ENCODE measurements around the gene FGFRL1.

The FGFRL1 gene, protein sequence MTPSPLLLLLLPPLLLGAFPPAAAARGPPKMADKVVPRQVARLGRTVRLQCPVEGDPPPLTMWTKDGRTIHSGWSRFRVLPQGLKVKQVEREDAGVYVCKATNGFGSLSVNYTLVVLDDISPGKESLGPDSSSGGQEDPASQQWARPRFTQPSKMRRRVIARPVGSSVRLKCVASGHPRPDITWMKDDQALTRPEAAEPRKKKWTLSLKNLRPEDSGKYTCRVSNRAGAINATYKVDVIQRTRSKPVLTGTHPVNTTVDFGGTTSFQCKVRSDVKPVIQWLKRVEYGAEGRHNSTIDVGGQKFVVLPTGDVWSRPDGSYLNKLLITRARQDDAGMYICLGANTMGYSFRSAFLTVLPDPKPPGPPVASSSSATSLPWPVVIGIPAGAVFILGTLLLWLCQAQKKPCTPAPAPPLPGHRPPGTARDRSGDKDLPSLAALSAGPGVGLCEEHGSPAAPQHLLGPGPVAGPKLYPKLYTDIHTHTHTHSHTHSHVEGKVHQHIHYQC

DNA sequence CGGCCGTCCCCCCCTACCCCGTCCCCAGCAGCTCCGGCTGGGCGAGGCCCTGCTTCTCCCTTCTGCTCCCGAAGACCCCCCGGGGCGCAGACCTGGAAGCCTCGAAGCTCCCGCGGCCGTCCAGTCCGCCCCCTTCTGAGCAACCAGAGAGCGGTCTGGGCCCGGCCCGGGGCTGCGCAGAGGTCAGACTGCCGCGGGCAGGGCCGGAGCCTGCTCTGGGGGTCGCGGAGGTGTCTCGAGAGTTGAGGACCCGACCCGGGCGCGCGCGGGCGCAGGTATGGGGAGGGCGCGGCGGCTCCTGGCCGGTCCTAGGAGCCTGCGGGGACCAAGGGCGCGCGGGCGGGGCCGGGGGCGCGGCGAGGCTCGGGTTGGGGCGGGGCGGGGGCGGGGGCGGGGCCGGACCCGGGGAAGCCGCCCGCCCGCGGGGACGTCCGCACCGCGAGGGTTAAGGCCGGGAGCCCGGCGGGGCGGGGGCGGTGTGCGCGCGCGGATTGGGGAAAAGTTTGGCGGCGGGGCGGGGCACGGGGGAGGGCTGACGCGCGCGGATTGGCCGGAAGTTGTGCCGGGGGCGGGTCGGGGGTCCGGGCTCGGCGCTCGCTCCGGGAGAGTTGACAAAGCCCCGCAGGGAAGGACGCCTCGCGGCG lies at the start of gene FGFRL1:
FGFRL1 (plus strand) TSS at position 605 of the 644 bp plus-strand sequence. CDS start 860 bp downstream, outside the sequence.
- DNase-seq (ENCODE audit: low read depth): peak; percentile 76

- DNase-seq (ENCODE audit: low read depth): no peak
Measured at GRCh38 chr4:962231-963208, 48.9 kb upstream of the FGFRL1 start.

DNA sequence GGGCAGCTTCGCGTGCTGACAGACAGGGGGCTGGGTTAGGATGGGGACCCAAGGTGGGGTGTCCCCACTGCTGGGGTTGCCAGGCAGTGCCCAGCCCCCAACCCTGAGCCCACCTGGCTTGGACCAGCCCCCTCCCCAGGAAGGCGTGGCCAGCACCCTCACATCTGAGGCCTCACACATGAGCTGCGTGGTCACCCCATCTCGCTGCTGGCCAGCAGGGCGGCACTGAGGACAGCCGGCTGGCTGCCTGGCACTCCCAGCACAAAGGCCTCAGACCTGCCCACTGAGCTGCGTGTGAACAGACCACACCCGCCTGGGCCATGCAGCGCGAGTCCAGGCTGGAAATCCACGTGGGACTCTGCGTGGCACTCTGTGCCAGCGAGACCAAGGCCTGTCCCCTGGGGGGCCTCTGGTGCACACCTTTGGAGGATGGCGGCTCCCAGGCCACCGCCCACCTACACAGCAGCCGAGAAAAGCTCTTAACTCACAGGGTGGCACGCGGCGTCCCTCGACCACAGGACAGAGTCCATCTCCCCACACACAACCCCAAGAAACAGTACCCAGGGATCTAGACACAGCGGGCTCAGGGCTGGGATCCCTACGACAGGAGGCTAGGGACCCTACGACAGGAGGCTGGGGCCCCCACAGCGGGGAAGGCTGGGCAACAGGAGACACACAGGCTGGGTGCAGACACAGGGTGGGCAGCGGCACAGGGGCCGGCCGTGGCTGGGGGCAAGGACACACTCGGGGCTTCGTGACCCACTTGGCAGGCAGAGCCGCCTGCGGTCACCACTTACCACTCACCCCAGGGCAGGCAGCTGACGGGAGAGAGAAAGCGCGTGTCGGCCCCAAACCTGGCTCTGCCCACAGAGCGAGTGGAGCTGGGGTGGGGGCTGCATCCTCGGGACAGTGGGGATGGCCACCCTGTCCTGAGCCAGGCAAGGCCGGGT lies 47.9 kb upstream of the FGFRL1 start:
- DNase-seq (ENCODE audit: low read depth): no peak

DNA sequence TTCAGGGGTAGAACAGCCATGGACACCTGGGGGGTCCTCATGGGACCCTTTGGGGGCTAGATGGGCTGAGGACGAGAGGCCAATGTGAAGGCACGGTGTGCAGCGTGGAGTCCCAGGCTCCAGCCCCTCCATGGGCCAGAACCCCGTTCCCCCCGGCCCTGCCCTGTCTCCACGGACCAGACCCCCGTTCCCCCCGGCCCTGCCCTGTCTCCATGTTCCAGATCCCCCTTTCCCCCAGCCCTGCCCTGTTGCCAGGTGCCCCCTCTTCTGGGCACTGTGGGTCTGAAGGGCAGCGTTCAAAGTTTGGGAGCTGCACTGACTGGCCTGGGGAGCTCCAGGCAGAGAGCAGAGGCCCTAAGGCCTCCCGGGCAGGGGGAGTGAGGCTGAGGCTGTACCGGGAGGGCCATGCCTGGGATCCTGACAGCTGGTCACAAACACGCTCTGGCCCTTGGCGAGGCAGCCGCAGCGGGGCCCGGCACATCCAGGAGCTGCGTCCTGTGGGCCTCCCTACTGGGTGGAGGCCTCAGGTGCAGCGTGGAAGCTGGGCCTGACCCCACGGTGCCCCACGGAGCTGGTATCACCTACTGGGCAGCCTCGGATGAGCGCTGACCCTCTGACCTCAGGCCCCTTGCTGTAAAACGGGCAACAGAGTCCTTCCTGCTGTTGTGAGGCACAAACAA lies 46.9 kb upstream of the FGFRL1 start:
- DNase-seq (ENCODE audit: low read depth): no peak

GRCh38 chr4:965048-965765 lies 46.2 kb upstream of the FGFRL1 start:
- no peak for DNase-seq (ENCODE audit: low read depth)

DNA sequence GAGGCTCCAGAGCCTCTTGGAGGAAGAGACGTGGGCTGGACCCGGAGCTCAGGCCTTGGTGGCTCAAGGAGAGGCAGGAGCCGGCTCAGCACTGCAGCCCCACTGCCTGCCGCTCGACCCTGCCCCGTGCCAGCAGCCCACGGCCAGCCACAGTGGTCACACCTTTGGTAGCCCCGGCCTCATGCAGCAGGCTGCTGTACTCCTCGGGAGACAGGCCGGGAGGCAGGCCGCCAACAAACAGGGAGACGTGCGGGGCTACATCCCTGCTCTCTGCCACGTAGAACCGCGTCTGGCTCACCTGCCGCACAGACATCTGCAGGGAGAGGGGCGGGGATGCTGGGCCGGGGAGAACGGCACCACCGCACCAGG lies 45.7 kb upstream of the FGFRL1 start:
- no peak for DNase-seq (ENCODE audit: low read depth)

GRCh38 chr4:966266-967112 lies 44.9 kb upstream of the FGFRL1 start:
- DNase-seq (ENCODE audit: low read depth): no peak

DNA sequence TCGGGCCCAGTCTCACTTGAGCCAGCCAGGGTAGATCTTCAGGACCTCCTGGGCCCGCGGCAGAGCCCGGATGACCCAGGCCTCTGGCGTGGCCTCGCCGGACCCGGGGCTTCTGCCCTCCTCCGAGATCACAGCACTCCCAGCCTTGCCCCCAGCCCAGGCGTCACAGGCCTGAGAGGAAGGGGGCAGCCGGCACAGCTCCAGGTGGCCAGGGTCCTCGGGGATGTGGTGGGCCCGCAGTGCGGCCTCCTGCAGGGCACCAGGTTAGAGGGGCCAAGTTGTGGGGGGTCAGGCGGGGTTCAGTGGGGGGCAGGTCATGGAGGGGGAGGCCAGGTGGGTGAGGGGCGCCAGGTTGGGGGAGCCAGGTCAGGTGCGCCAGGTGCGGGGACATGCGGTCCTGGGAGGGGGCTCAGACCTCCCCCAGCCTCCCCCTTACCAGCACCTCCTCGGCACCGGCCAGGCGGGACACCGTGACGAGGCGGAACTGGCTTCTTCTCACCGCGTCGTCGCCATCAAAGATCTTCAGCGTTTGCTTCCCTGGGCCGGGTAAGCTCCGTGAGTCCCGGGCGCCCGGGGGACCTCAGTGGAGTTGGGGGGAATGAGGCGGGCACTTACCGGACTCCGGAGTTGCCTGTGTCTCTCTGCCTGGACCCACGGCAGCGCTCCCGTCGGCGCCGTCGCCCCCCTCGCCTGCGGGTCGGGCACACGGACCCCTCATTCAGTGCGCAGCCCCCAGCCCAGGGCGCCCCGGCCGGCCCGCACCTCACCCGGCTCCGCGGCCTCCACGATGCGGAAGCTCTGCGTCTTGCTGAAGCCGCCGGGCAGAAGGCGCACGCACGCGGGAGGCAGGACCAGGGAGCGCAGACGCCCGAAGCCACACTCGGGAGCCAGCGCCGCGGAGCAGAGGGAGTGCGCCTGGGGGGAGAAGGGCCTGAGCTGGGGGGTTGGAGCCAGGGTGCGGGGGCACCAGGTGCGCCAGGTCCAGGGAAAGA lies 44.0 kb upstream of the FGFRL1 start:
- peak; percentile 8 for DNase-seq (ENCODE audit: low read depth)

DNA sequence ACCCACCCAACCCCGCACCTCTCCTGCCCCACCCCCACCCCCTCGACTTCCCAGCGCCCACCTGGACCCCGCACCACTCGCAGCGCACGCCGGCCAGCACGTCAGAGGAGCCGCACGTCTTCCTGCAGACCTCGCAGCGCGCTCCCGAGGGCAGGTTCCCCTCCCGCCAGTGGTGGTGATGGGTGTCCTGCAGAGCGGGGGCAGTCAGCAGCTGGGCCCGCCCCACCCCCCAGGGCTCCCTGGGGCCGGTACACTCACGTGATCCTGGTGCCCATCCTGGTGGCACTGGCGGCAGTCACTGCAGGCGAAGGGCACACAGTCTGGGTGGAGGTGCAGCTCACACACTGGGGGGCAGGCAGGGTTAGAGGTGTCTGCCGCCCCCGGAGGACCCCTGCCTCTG lies 43.2 kb upstream of the FGFRL1 start:
- no peak for DNase-seq (ENCODE audit: low read depth)

GRCh38 chr4:968621-969394 lies 42.6 kb upstream of the FGFRL1 start:
- DNase-seq (ENCODE audit: low read depth): no peak

DNA sequence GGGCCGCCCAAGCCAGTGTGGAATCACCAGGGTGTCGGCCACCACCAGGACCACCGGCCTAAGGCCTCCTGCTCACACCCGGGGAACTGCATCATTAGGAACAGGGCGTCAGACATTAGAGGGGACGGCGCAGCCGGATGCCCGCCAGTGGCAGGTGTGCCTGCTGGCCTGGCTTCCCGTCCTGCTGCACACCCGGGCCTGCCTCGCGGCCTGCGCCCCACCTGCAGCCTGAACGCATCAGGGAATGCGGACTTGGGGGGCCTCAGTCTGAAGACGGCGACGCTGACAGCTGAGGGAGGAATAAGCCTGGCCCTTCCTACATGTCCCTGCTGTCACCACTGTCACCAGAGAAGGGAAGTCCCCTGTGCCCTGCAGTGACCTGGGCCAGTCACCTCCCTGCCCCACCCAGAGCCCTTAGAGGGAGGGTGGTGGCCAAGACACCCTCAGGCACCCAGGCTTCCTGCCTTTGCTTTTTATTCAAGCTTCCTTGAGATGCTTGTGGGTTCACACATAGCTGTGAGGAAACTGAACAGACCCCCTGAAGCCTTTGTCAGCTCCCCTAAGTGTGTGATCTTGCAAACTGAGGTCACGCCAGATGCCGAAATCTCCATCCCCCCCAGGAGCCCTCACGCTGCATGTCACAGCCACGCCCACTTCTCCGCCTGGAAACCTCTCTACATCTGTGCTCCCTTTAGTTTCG lies 41.2 kb upstream of the FGFRL1 start:
- no peak for DNase-seq (ENCODE audit: low read depth)

- DNase-seq (ENCODE audit: low read depth): no peak
Measured at GRCh38 chr4:970854-971520, 40.4 kb upstream of the FGFRL1 start.

- DNase-seq (ENCODE audit: low read depth): no peak
Measured at GRCh38 chr4:971666-972500, 39.5 kb upstream of the FGFRL1 start.

GRCh38 chr4:972651-973424 lies 38.6 kb upstream of the FGFRL1 start:
- no peak for DNase-seq (ENCODE audit: low read depth)

Data from amniotic epithelial cell (primary cell).